HG03139 (cell line): ENCODE measurements around the gene FFAR2.
"Not testable (repeated sequence)": the region's sequence is repeated elsewhere in the genome, so short reads cannot be mapped to it uniquely, and the experiment has no call there.

ENCODE experiments used
- ATAC-seq: cut with Tn5 transposase; IDR thresholded peaks from one replicate; pipeline ENCODE4 v1.9.1; 2021; ENCODE audit not compliant: unreplicated experiment

Gene FFAR2

DNA sequence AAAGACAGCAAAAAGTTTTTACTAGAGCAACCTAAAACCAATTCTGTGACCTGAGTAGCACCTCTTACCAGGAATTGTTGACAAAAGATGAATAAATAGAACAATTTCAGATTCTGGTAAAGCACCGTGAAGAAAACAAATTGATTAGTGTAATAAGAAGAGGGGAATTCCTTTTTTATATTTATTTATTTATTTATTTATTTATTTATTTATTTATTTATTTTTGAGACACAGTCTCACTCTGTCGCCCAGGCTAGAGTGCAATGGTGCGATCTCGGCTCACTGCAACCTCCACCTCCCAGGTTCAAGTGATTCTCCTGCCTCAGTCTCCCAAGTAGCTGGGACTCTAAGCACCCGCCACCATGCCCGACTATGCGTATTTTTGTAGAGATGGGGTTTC is 24.7 kb upstream of the FFAR2 start:
- ATAC-seq: not testable (repeated sequence)

GRCh38 chr19:35425682-35426081 is 22.4 kb upstream of the FFAR2 start:
- ATAC-seq: no peak

GRCh38 chr19:35427187-35427586 is 20.9 kb upstream of the FFAR2 start:
- ATAC-seq: no peak

DNA sequence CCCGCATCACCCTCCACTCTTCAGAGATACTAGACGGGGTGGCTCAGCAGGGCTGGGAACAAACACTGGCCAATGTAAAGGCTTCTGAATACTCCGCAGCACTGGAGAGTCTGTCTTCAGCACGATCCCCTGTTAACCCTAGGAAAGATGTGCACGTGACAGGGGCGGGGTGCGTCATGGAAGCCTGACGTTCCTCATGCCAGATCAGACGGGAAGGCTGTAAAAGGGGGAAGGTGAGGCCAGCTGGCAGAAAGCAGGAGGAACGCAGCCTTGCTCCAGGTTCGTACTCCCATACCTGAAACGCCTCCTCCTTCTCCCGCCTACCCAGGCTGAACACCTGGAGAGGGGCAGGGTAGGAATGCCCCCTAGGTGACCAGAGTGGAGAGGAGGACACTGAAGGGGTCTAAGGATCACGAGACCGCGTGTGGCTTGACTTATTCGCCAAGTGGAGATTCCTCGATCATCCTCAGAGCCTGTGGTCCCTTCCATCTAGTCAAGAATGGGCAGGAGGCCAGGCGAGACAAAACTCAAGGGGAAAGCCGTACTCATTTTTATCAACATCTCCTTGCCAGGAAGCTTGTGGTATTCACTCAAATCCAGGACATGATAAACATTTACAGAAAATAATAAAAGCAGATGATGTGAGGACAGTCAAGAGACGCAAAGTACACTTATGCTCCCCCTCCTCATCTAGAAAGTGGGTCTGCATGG is 18.2 kb upstream of the FFAR2 start:
- ATAC-seq: no peak

GRCh38 chr19:35430409-35431144 is 17.5 kb upstream of the FFAR2 start:
- no peak for ATAC-seq

DNA sequence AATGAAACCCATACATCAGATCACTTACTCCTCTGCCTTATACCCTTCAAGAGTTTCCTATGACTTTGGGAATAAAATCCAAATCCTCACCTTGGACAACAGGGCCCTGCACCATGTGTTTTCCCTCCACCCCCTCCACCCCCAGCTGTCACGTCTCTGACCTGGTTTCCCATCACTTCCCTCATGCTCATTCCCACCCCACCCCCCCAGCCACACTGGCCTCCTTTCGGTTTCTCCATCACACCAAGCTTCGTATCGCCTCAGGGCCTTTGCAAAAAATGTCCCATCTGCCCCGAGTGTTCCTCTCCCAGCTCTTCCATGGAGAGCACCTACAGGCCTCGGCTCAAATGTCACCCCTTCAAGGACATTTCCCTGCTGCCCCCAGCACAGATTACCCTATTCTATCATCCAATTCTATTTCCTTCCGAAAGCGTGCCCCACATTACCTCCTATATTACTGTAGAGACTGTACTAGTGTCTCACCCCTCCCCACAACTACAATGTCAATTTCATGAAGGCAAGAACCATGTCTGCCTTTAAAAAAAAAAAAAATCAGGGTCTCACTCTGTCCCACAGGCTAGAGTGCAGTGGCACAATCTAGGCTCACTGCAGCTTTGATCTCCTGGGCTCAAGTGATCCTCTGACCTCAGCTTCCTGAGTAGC is 16.8 kb upstream of the FFAR2 start:
- no peak for ATAC-seq

GRCh38 chr19:35432911-35433310 is 15.1 kb upstream of the FFAR2 start:
- no peak for ATAC-seq

DNA sequence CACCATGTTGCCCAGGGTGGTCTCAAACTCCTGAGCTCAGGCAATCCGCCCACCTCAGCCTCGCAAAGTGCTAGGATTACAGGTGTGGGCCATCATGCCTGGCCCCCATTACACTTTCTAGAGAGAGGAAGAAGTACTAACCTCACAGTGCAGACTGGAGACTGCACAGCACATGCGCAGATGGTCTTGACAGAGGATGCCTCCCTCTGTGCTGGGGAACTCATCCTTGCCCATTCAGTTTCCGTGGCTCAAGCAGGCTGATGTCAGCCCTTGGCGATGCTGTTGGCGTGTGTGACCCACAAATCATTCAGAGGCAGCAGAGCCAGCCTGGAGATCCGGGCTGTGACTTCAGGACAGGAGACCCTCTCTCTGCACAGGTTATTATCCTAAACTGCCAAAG is 14.6 kb upstream of the FFAR2 start:
- ATAC-seq: no peak

- no peak for ATAC-seq
Observed at GRCh38 chr19:35435896-35436295, 12.2 kb upstream of the FFAR2 start.

DNA sequence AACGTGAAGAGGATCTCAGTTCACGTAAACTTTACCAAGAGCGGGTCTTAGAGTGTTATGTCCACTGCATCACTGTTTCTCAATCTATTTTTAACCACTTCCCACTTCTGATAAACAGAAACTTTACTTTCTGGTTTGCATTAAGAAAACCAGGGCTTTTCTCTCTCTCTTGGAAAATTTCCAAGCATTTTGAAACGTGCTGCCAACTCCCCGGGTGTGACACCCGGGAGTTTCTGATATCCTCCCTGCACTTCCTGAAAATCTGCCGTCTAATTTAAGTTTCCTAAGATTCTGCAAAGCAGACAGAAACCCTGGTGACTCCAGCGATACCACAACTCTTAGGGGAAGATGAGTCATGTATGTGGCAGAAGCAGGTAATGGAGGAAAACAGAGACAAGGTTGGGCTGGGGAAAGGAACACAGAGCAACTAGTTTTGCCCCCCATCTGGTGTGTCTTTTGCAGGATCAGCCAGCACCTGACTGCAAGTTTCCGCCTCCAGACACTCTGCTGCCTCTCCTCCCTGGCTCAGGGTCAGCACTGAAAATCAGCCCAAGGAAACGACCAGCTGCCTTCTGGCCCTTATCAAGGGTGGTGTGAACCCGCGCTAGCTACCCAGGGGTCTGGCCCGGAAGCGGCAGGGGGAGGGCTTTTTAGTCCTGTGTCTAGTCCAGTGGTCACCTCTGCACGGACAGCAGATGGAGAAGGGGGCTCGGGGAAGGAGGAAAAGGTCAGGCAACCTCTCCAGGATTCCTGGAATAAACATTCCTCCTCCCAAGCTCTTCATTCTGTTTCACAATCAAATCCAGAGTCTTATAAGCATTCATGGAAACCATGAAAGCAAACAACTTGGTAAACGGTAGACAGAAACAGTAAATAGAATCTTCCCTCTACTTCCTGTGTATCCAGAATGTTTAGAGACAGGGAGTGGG is 11.3 kb upstream of the FFAR2 start:
- no peak for ATAC-seq

GRCh38 chr19:35437406-35437951 is 10.6 kb upstream of the FFAR2 start:
- no peak for ATAC-seq

GRCh38 chr19:35438096-35438495 is 10.0 kb upstream of the FFAR2 start:
- no peak for ATAC-seq

GRCh38 chr19:35438527-35438926 is 9.5 kb upstream of the FFAR2 start:
- no peak for ATAC-seq

DNA sequence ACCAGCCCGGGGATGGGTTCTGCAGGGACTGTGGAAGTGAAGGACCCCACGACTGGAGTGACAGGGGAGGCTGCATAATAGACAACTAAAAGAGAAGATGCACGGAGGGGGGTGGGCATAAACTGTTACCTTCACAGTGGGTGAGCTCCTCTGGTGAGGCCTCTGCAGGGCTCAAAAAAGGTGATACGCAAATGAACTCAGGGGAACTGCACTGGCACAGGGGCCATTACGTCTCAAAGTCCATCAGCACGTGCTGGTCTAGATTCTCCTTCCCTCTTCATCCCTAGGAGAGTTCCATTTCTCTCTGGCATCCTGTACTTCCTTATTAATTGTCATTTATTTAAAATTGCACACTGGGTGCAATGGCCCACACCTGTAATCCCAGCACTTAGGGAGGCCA is 8.1 kb upstream of the FFAR2 start:
- no peak for ATAC-seq

- no peak for ATAC-seq
Observed at GRCh38 chr19:35442091-35442490, 6.0 kb upstream of the FFAR2 start.

DNA sequence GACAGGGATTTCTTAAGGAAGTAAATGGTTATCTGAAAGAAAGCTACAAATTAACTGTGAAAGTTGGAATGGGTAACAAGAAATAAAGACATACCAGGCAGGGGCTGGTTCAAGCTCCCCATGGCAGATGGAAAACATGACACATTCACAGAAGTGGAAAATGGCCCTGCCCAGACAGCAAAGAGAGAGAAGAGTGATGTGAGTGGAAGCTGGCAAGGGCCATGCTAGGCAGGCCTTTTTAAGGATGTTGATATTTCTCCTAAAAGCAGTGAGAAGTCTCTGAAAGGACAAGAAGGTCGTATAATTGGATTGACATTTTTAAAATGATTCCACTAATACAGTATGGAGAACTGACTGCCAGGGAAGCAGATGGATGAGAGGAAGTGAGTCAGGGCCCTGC is 3.3 kb upstream of the FFAR2 start:
- ATAC-seq: no peak

- ATAC-seq: no peak
Observed at GRCh38 chr19:35445826-35446593, 2.0 kb upstream of the FFAR2 start.

GRCh38 chr19:35449359-35450043 is 1.4 kb downstream of the FFAR2 start:
- no peak for ATAC-seq

DNA sequence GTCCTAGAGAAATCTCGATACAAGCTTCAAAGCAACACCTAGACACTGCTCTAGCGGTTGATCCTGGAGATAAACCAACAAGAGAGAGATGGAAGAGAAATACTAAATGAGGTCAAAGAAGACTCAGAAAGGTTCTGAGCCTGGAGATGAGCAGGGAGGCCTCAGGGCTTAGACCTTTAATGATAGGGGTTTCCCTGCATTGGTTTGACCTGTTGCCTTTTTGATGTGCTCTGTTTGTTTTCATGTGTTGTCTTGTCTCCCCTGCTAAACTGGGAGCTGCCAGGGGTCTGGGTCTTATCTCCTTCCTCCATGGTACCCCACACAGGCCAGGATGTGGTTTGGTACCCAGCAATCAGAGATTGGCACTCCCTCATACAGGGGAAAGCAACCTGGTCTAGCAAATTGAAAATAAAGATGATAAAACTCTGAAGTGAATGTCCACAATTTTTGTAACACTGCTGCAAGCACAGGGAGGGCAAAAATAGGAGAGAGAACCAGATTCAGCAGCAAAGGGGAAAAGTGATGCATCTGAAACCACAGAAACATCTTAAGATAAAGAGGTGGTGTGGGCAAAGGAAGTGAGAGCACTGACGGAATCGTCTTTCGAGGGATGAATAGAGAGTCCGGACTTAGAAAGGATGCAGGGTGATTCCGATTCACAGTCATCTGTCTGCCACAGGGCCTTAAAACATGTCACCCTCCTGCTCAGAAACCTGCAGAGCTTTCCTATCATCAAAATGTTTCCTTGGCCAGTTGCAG is 3.5 kb downstream of the FFAR2 start:
- ATAC-seq: no peak
